Frontal cortex (tissue), 4 donors: Measurements from ENCODE around the gene SCIN. TPM values are rescaled to one million over a fixed set of nuclear protein-coding genes. Genes with fewer than 3 reads are reported as not detected.
A peak's percentile ranks its signal among the peaks of the same experiment; 100 is the strongest.
"Not testable (repeated sequence)": the region's sequence is repeated elsewhere in the genome, so short reads cannot be mapped to it uniquely, and the experiment has no call there.

Experiments
- DNase-seq, 2 donors: peaks; one replicate each; pipeline ENCODE4 v3.0.0; 2012; ENCODE audit warnings: low spot score in 2 of 2
- FAIRE-seq: peaks from 2 replicates; lab custom pipeline; 2012; peaks lifted over from hg19 to GRCh38; lab: Jason Lieb, UNC
- total RNA-seq: library from RNA; depleted of rRNA; stranded (reverse); fragments of >200 nt; gene quantifications from one replicate; pipeline ENCODE4 v1.2.3, GENCODE V29; 2014
- donor health status: control.
- donor health status: control.
- donor health status: control.

The SCIN gene
- total RNA-seq, 1 donor from 2014 or later = 1.6 TPM

GRCh38 chr7:12674861-12675260 is 104.3 kb downstream of the SCIN start:
- no peak for FAIRE-seq
- DNase-seq = no peak

- peak in 1 of 2 donors; percentile 19 for DNase-seq
- FAIRE-seq = no peak
Observed at GRCh38 chr7:12683678-12684585, 113.4 kb downstream of the SCIN start.

GRCh38 chr7:12684733-12685132 is 114.2 kb downstream of the SCIN start:
- FAIRE-seq = no peak
- DNase-seq = no peak

- FAIRE-seq (no peak), DNase-seq (peak; percentile 13 to 37)
Observed at GRCh38 chr7:12685550-12685949, 115.0 kb downstream of the SCIN start.

- no peak for FAIRE-seq
- peak; percentile 77 to 83 for DNase-seq
Observed at GRCh38 chr7:12686234-12686890, 115.8 kb downstream of the SCIN start.

- FAIRE-seq = peak; percentile 15
Observed at GRCh38 chr7:12686891-12687717, 116.6 kb downstream of the SCIN start, which contains the start of gene ARL4A. Gene ARL4A (plus strand): TSS chr7:12687633. CDS start chr7:12688255, 622 bp downstream.

GRCh38 chr7:12687718-12688171 is 117.2 kb downstream of the SCIN start:
- DNase-seq (no peak), FAIRE-seq (no peak)

More at GRCh38 chr7:12686891-12687717, 116.6 kb downstream of the SCIN start, which contains the start of gene ARL4A:
- DNase-seq = peak; percentile 90 to 91

GRCh38 chr7:12688485-12689170 is 118.1 kb downstream of the SCIN start:
- DNase-seq, FAIRE-seq: not testable (repeated sequence)

- FAIRE-seq (no peak), DNase-seq (no peak)
Observed at GRCh38 chr7:12689451-12689850, 118.9 kb downstream of the SCIN start.

GRCh38 chr7:12690041-12690878 is 119.7 kb downstream of the SCIN start:
- DNase-seq = no peak
- FAIRE-seq = no peak

GRCh38 chr7:12691388-12691787 is 120.9 kb downstream of the SCIN start:
- FAIRE-seq, DNase-seq: not testable (repeated sequence)

GRCh38 chr7:12692035-12692434 is 121.5 kb downstream of the SCIN start:
- DNase-seq = no peak
- no peak for FAIRE-seq

- DNase-seq (no peak), FAIRE-seq (no peak)
Observed at GRCh38 chr7:12692479-12693259, 122.1 kb downstream of the SCIN start.

- DNase-seq = no peak
- no peak for FAIRE-seq
Observed at GRCh38 chr7:12694817-12695216, 124.3 kb downstream of the SCIN start.

- DNase-seq = no peak
- FAIRE-seq = no peak
Observed at GRCh38 chr7:12695965-12696364, 125.4 kb downstream of the SCIN start.

- no peak for DNase-seq
- no peak for FAIRE-seq
Observed at GRCh38 chr7:12699299-12699698, 128.8 kb downstream of the SCIN start.

- no peak for DNase-seq
- FAIRE-seq = no peak
Observed at GRCh38 chr7:12701433-12701832, 130.9 kb downstream of the SCIN start.

GRCh38 chr7:12703881-12704280 is 133.4 kb downstream of the SCIN start:
- DNase-seq = no peak
- FAIRE-seq = no peak
